GM18519 (cell line): Measurements from ENCODE around the gene ZNF839.
"Not testable (repeated sequence)": the region's sequence is repeated elsewhere in the genome, so short reads cannot be mapped to it uniquely, and the experiment has no call there.

Experiments used
- ATAC-seq: cut with Tn5 transposase; IDR thresholded peaks from one replicate; pipeline ENCODE4 v1.9.1; 2021; ENCODE audit warnings: mild to moderate bottlenecking, moderate library complexity; ENCODE audit not compliant: unreplicated experiment, low FRiP score

ZNF839 gene

GRCh38 chr14:102333795-102334705, 14.5 kb downstream of the ZNF839 start:
- ATAC-seq: no peak

DNA sequence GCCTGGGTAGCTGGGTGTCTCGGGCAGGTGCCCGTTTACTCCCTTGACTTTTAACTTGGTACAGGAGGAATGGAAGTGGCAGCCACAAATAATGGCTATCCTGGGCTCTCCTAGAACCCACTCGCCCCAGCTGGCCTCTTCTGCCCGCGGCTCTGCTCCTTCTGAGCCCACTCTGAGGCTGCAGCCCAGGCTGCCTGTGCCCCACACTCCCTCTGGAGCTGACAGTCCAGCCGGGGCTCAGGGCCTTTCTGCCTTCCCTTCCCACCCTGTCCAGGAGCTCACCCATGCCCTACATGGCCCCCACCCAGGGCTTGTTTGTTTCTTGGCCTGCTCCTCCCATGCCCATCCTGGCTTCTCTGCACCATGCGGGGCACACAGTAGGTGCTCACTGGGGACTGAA, 15.6 kb downstream of the ZNF839 start:
- no peak for ATAC-seq

GRCh38 chr14:102338724-102339123, 19.2 kb downstream of the ZNF839 start:
- no peak for ATAC-seq

DNA sequence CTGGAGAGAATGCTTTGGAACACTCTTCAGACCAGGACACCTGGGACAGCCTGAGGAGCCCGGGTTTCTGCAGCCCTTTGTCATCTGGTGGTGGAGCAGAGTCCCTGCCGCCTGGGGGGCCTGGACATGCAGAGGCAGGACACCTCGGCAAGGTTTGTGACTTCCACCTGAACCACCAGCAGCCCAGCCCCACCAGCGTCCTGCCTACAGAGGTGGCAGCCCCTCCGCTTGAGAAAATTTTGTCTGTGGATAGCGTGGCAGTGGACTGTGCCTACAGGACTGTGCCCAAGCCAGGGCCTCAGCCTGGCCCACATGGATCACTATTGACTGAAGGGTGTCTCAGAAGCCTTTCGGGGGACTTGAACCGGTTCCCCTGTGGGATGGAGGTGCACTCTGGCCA, 22.0 kb downstream of the ZNF839 start:
- ATAC-seq: no peak

GRCh38 chr14:102342238-102342637, 22.7 kb downstream of the ZNF839 start:
- ATAC-seq: no peak

DNA sequence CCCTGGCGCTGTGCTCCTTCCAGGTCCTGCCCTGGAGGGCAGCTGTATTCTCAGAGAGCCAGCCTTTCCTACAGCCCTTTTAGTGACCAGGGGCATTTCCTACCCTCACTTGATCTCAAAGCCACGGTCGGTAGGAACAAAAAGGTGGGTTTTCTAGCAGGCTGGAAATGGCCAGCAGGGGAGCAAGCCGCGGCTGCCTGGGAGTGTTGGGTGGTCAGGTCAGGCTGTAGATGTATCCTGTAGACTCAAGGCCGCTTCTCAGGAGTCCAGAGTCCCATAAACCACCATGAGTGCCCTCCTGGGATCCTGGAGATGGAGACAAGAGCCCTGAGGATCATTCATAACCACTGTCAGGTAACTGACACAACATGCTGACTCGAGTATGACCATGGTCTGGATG, 24.5 kb downstream of the ZNF839 start:
- ATAC-seq: no peak

DNA sequence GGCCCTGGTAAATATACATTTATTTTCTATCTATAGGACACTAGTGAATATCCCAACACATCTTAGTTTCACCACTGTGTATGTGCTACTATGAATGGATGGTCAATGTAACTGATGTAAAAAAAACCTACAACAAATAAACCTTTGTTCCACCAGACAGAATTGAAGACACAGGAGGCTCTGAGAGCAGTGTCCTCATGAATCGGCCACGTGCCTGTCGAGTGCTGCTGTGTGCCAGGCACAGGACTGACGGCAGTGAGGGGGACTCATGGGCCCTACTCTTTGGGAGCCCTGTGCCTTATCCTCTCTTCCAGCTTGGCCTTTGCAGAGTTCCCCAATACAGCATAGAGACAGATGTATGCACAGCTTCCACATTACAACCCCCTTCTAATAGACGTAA, 24.9 kb downstream of the ZNF839 start:
- ATAC-seq: no peak

GRCh38 chr14:102345232-102345631, 25.7 kb downstream of the ZNF839 start:
- ATAC-seq: no peak

DNA sequence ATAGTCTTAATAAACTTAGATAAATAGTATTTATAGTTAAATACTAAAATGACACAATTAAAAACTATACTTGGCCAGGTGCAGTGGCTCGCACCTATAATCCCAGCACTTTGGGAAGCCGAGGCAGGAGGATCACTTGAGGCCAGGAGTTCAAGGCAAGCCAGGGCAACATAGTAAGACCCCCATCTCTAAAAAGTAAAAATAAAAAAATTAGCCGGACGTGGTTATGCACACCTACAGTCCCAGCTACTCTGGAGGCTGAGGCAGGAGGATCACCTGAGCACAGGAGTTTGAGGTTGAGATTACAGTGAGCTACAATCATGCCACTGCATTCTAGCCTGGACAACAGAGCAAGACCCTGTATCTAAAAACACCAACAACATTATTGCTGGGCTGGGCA, 27.1 kb downstream of the ZNF839 start:
- ATAC-seq: no peak

GRCh38 chr14:102348376-102348775, 28.8 kb downstream of the ZNF839 start:
- ATAC-seq: no peak

DNA sequence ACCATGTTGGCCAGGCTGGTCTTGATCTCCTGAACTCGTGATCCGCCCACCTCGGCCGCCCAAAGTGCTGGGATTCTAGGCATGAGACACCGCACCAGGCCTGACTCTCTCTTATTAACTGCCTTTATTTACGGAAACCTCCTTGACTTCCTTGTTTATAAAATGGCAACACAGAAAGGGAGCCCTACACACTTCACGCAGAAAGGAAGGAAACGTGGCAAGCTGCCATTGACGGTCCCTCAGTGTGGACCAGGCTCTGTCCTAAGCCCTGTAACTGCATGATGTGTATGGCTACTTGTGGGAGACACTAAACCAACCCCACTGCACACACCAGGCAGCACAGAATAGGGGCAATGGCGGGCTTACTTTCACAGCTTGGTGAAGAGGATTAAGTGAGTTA, 31.5 kb downstream of the ZNF839 start:
- no peak for ATAC-seq

GRCh38 chr14:102351593-102351992, 32.0 kb downstream of the ZNF839 start:
- not testable (repeated sequence) for ATAC-seq

DNA sequence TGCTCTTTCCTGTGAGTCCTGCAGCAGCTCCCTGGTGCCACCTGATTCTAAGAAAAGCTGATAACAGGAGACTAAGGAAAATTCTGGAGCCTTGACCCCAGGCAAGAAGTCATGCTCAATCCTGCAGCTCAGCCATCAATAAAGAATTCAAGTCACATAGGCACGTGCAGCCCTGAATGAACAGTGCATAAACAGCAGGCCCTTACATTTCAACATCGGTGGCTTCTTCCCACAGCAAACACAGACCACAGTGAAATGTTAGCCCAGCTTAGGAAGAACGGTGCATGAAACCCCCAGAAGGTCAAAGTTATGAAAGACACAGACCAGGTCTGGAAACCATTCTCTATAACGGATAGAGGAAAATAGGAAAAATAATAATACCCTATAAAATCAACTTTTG, 32.7 kb downstream of the ZNF839 start:
- ATAC-seq: no peak

- ATAC-seq: no peak
Observed at GRCh38 chr14:102353126-102353619, 33.6 kb downstream of the ZNF839 start.

DNA sequence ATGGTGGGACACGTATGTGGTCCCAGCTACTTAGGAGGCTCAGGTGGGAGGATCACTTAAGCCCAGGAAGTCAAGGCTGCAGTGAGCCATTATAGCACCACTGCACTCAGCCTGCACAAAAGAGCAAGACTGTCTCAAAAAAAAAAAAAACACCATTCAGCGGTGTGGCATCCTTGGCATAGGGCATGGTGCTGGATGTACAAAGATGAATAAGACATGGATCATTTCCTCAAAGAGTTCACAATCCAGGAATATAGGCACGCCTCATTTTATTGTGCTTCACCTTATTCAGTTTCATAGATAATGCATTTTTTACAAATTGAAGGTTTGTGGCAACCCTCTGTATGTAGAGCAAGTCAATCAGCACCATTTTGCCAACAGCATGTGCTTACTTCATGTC, 36.7 kb downstream of the ZNF839 start:
- no peak for ATAC-seq

GRCh38 chr14:102359341-102359740, 39.8 kb downstream of the ZNF839 start:
- no peak for ATAC-seq

DNA sequence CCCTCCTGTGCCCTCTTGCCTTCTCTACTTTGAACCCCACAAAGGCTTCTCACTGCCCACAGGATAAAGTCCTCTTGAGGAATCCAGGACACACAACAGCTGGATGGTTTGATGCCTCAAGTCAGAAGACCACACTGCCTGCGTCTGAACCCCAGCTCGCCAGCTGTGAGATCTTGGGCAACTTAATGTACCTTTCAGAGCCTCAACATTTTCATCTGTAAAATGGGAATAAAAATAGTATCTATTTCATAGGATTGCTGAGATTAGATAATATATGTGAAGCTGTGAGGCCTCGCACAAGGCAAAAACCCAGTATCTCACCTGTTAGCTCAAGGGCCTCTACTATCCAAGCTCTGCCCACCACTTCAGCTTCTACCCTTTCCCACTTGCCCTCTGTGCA, 40.8 kb downstream of the ZNF839 start:
- ATAC-seq: no peak

GRCh38 chr14:102362084-102362483, 42.5 kb downstream of the ZNF839 start:
- no peak for ATAC-seq

DNA sequence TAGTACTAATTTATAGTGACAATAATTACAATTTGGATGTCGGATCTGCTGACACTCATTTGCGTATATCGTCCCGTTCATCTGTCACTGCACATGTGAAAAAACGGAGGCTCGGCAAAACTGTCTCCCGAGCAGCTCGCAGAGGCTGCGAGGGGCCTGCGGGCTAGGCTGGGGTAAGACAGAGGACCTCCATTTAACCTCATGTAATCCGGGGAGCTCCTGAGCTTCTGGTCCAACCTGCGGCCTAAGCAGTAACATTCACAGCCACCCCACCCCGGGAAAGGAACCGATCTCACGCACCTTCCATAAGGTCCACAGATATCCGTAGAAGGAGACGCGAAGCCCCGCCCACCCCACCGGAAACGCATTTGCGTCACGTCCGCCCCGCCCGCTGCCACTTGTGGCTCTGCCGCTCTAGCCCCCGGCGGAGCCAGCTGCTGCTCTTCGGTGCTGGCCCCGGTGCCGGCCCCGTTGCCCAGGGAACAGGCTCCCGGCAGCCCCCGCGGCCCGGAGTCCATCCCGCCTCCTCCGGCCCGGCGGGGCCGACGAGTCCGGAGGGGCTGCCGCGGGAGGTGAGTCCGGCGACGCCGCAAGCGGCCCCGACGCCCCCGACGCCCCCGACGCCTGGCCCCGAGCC, 43.1 kb downstream of the ZNF839 start, which contains the start of the genes CINP and TECPR2:
Gene CINP (minus strand): TSS at position 346 of the 637 bp plus-strand sequence. CDS start 39 bp downstream, at position 307.
Gene TECPR2 (plus strand): TSS at position 397 of the 637 bp plus-strand sequence. CDS start 13,781 bp downstream, outside the sequence.
- ATAC-seq: peak; percentile 79

DNA sequence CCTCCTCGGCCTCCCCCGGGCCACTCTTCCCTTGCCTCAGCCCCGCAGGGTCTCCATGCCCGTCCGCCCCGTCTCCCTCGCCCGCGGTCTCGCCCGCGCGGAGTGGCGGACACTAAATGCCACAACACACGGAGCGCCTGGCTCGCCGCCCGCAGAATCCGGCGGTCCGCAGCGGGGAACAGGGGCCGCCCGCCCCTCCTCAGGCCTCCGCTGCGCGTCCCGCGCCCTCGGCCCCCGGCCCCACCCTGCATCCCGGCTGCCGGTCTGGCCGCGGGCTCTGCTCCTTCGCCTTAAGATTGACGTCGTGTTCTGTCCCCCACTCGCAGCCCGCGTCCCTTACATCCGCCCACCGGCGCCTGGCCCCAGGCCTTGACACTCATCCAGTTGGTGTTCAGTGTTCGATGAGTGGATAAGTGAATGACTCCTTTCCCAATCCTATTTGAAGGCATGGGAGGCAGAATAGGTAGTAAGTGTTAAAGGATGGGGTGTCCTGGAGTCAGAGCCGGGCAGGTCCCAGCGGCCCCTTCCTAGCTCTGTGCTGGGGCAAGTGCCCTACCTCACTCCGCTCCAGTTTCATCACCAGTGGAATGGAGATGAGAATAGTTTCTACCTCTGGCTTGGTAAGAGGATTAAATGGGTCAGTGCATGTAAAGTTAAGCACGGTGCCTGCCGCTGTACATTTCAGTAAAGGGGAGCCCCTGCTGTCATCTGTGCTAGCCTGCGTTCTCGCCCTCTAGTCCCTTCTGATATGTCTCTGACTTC, 43.8 kb downstream of the ZNF839 start:
- ATAC-seq: no peak

DNA sequence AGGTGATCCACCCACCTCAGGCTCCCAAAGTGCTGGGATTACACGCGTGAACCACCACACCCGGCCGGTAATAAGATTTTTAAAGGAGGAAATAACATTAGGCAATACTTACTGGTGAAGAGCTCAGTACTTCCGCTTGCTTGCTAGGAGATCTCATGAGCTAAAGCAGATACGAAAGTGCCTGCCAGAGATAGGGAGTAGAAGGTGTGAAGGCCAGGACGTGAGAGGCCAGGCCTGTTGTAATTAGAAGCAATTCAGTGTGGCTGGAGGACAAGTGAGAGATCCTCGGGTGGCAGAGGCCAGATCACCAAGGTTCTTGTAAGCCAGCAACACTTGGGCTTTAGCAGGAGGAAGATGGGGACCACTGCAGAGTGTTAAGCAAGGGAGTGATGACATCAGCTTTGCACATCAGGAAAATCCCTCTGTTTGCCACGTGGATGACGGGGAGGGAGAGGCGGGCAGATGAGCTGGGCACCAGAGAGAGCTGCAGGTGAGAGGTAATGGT, 50.8 kb downstream of the ZNF839 start:
- no peak for ATAC-seq
